H1 (cell line): ENCODE results near the gene PSMD13. TPM values are rescaled to one million over a fixed set of nuclear protein-coding genes. Genes with fewer than 3 reads are reported as not detected.

Source experiments
- CTCF ChIA-PET: fragments of 300-600 bp; sonication (Branson Sonifier 250); formaldehyde crosslinking; loops from one replicate; lab custom pipeline; 2021; ENCODE audit not compliant: partially characterized antibody; lab: Charles Lee
- POLR2A ChIA-PET: fragments of 300-600 bp; sonication (Branson Sonifier 250); formaldehyde crosslinking; loops from one replicate; lab custom pipeline; 2021; ENCODE audit warnings: inconsistent platforms; ENCODE audit not compliant: partially characterized antibody; lab: Charles Lee
- DNase-seq, 2 experiments: peaks; one replicate each; pipeline versions ENCODE4 v3.0.0 to v3.0.0-alpha.2; 2010 to 2022; ENCODE audit warnings: low spot score in 2 of 2, low read depth in 1 of 2, mixed read lengths in 1 of 2
- FAIRE-seq: peaks from 2 replicates; lab custom pipeline; 2011; peaks lifted over from hg19 to GRCh38; lab: Jason Lieb, UNC
- H2AFZ ChIP-seq: 2 replicates; pipeline ENCODE4 v1.8.1; 2012; ENCODE audit warnings: low read length, inconsistent platforms
- H2AK5ac ChIP-seq: 2 replicates; pipeline ENCODE4 v1.6.1; 2013; ENCODE audit warnings: low read depth, low read length
- H2BK120ac ChIP-seq: replicated peaks from 2 replicates; pipeline ENCODE3; 2013; ENCODE audit warnings: low read depth, low read length, inconsistent platforms
- H2BK12ac ChIP-seq: 2 replicates; pipeline ENCODE4 v1.6.1; 2013; ENCODE audit warnings: low read depth, low read length
- H2BK15ac ChIP-seq: 2 replicates; pipeline ENCODE4 v1.6.1; 2013; ENCODE audit warnings: low read length
- H2BK20ac ChIP-seq: 2 replicates; pipeline ENCODE4 v1.6.1; 2013; ENCODE audit warnings: low read length
- H2BK5ac ChIP-seq: 2 replicates; pipeline ENCODE4 v1.6.1; 2013; ENCODE audit warnings: low read depth, low read length
- H3K14ac ChIP-seq: 2 replicates; pipeline ENCODE4 v1.6.1; 2013; ENCODE audit warnings: inconsistent platforms; ENCODE audit not compliant: insufficient read length
- H3K18ac ChIP-seq: 2 replicates; pipeline ENCODE4 v1.6.1; 2013; ENCODE audit warnings: low read length; ENCODE audit errors: extremely low read depth
- H3K23ac ChIP-seq: 2 replicates; pipeline ENCODE4 v1.6.1; 2013; ENCODE audit warnings: inconsistent platforms; ENCODE audit not compliant: insufficient read length
- H3K23me2 ChIP-seq: 2 replicates; pipeline ENCODE4 v1.6.1; 2013; ENCODE audit warnings: low read depth, low read length
- H3K27ac ChIP-seq: 2 replicates; pipeline ENCODE4 v1.6.1; 2011; ENCODE audit warnings: low read depth, low read length, inconsistent platforms
- H3K27me3 ChIP-seq, 4 experiments: replicated peaks in 1 of 4; 1 replicate in 1 of 4; 2 replicates in 3 of 4; pipeline versions ENCODE4 v1.6.1 to v1.8.1; 2011 to 2013; ENCODE audit warnings: low read length in 3 of 4, mild to moderate bottlenecking in 3 of 4, inconsistent platforms in 2 of 4, mixed read lengths in 2 of 4, moderate library complexity in 1 of 4; ENCODE audit not compliant: control insufficient read depth in 3 of 4, insufficient read depth in 3 of 4; ENCODE audit errors: extremely low read depth in 1 of 4
- H3K36me3 ChIP-seq, 4 experiments: 2 replicates each; pipeline versions ENCODE4 v1.6.1 to v1.8.1; 2011 to 2013; ENCODE audit warnings: mild to moderate bottlenecking in 4 of 4, low read length in 3 of 4, moderate library complexity in 2 of 4, control low read depth in 1 of 4, inconsistent platforms in 1 of 4; ENCODE audit not compliant: insufficient read depth in 4 of 4, control insufficient read depth in 2 of 4
- H3K4ac ChIP-seq: replicated peaks from 2 replicates; pipeline ENCODE3; 2013; ENCODE audit warnings: low read length, low read depth, mixed read lengths, inconsistent platforms; ENCODE audit not compliant: insufficient read length
- H3K4me1 ChIP-seq, 4 experiments: replicated peaks in 1 of 4; 1 replicate in 1 of 4; 2 replicates in 3 of 4; pipeline versions ENCODE4 v1.6.1 to v1.8.1; 2011 to 2013; ENCODE audit warnings: low read length in 3 of 4, inconsistent platforms in 2 of 4, mixed read lengths in 1 of 4; ENCODE audit not compliant: insufficient read depth in 4 of 4, control insufficient read depth in 3 of 4
- H3K4me2 ChIP-seq, 2 experiments: 2 replicates each; pipeline versions ENCODE4 v1.6.1 to v1.8.1; 2011 to 2013; ENCODE audit warnings: low read depth in 2 of 2, low read length in 2 of 2, control low read depth in 1 of 2, inconsistent platforms in 1 of 2, mild to moderate bottlenecking in 1 of 2; ENCODE audit not compliant: insufficient read depth in 1 of 2
- H3K4me3 ChIP-seq, 4 experiments: fragments of 200-600, 300-600 bp in 1 of 4; sonication (generic), shearing (Covaris generic), sonication (Bioruptor Twin) in 1 of 4; 2 replicates each; pipeline versions ENCODE4 v1.5.1 to v1.8.1; 2011 to 2016; ENCODE audit warnings: low read length in 4 of 4, low read depth in 3 of 4, control low read depth in 2 of 4, inconsistent platforms in 2 of 4, mild to moderate bottlenecking in 2 of 4, mixed read lengths in 1 of 4, moderate library complexity in 1 of 4; ENCODE audit not compliant: insufficient read depth in 2 of 4; ENCODE audit errors: extremely low read depth in 1 of 4
- H3K56ac ChIP-seq: replicated peaks from 2 replicates; pipeline ENCODE3; 2013; ENCODE audit warnings: low read depth, mild to moderate bottlenecking, mixed read lengths, low read length, inconsistent platforms; ENCODE audit not compliant: insufficient read length
- H3K79me1 ChIP-seq: 2 replicates; pipeline ENCODE4 v1.6.1; 2013; ENCODE audit warnings: low read depth, low read length, control low read depth
- H3K79me2 ChIP-seq, 2 experiments: 2 replicates each; pipeline versions ENCODE4 v1.6.1 to v1.8.1; 2012 to 2013; ENCODE audit warnings: low read length in 2 of 2, mild to moderate bottlenecking in 2 of 2, inconsistent platforms in 1 of 2; ENCODE audit not compliant: insufficient read depth in 2 of 2, control insufficient read depth in 1 of 2
- H3K9ac ChIP-seq, 4 experiments: replicated peaks in 1 of 4; 1 replicate in 1 of 4; 2 replicates in 3 of 4; pipeline versions ENCODE4 v1.6.1 to v1.8.1; 2011 to 2013; ENCODE audit warnings: low read depth in 3 of 4, low read length in 3 of 4, control low read depth in 2 of 4, mild to moderate bottlenecking in 2 of 4, moderate library complexity in 2 of 4, inconsistent platforms in 1 of 4; ENCODE audit errors: extremely low read depth in 1 of 4
- H3K9me3 ChIP-seq, 2 experiments: 2 replicates each; pipeline versions ENCODE4 v1.6.1 to v1.8.1; 2012 to 2013; ENCODE audit warnings: mild to moderate bottlenecking in 2 of 2, moderate library complexity in 2 of 2, control low read depth in 1 of 2, inconsistent platforms in 1 of 2, low read depth in 1 of 2, low read length in 1 of 2, mixed read lengths in 1 of 2; ENCODE audit not compliant: insufficient read depth in 2 of 2
- H4K20me1 ChIP-seq, 2 experiments: replicated peaks in 1 of 2; 2 replicates each; pipeline versions ENCODE3 to v1.8.1; 2011 to 2013; ENCODE audit warnings: inconsistent platforms in 2 of 2, low read length in 2 of 2, mild to moderate bottlenecking in 1 of 2; ENCODE audit not compliant: insufficient read depth in 2 of 2, control insufficient read depth in 1 of 2
- H4K5ac ChIP-seq: 2 replicates; pipeline ENCODE4 v1.6.1; 2013; ENCODE audit warnings: low read length, low read depth, mixed read lengths, inconsistent platforms; ENCODE audit not compliant: insufficient read length
- H4K8ac ChIP-seq: 2 replicates; pipeline ENCODE4 v1.8.0; 2013; ENCODE audit warnings: mild to moderate bottlenecking, moderate library complexity, low read length, inconsistent platforms; ENCODE audit not compliant: insufficient read depth; ENCODE audit errors: extremely low read depth
- H4K91ac ChIP-seq: replicated peaks from 2 replicates; pipeline ENCODE3; 2013; ENCODE audit warnings: low read length, mixed read lengths, inconsistent platforms; ENCODE audit not compliant: insufficient read length
- CEBPB ChIP-seq: IDR thresholded peaks from 2 replicates; pipeline ENCODE4 v1.6.1; 2012; ENCODE audit warnings: low read depth, low read length
- JUND ChIP-seq: IDR thresholded peaks from 2 replicates; pipeline ENCODE4 v1.6.1; 2011; ENCODE audit warnings: mild to moderate bottlenecking, improper control_type of control experiment, low read length
- MAFK ChIP-seq: IDR thresholded peaks from 2 replicates; pipeline ENCODE4 v1.6.1; 2012; ENCODE audit warnings: low read depth, mild to moderate bottlenecking, improper control_type of control experiment, low read length
- NANOG ChIP-seq: IDR thresholded peaks from 2 replicates; pipeline ENCODE4 v1.6.1; 2011; ENCODE audit warnings: low read length, low read depth, mild to moderate bottlenecking, inconsistent platforms; ENCODE audit not compliant: insufficient read depth, poor library complexity, severe bottlenecking
- RFX5 ChIP-seq: IDR thresholded peaks from 2 replicates; pipeline ENCODE4 v1.6.1; 2011; ENCODE audit warnings: low read depth, low read length, improper control_type of control experiment, borderline replicate concordance
- SIN3A ChIP-seq, 2 experiments: IDR thresholded peaks in 1 of 2; conservative IDR thresholded peaks in 1 of 2; 2 replicates each; pipeline ENCODE4 v1.6.1; 2011 to 2012; ENCODE audit warnings: low read length in 2 of 2, improper control_type of control experiment in 1 of 2, low read depth in 1 of 2, mild to moderate bottlenecking in 1 of 2
- SP4 ChIP-seq: IDR thresholded peaks from 2 replicates; pipeline ENCODE4 v1.6.1; 2012; ENCODE audit warnings: low read length, inconsistent platforms
- ZNF274 ChIP-seq: IDR thresholded peaks from 2 replicates; pipeline ENCODE4 v1.7.0; 2012; ENCODE audit warnings: low read length, borderline replicate concordance; ENCODE audit errors: extremely low read depth
- WGBS, 2 experiments: shearing (Covaris generic) in 1 of 2; methylation state at CpG; one replicate each; pipeline versions ENCODE4 v1.1.6 to v1.1.7; 2013 to 2015; ENCODE audit warnings: low lambda C conversion rate in 2 of 2, mixed read lengths in 2 of 2, inconsistent platforms in 1 of 2, low coverage in 1 of 2, missing lambda C conversion rate in 1 of 2; ENCODE audit not compliant: insufficient replicate concordance in 2 of 2, insufficient coverage in 1 of 2, insufficient read length in 1 of 2; ENCODE audit errors: extremely low coverage in 1 of 2, missing lambda C conversion rate in 1 of 2; 5-methylcytosine and 5-hydroxymethylcytosine counted together
- polyA plus RNA-seq, 7 experiments: library from polyadenylated mRNA; depleted of rRNA in 3 of 7; stranded (reverse) in 5 of 7; unstranded in 2 of 7; fragments of >200 nt in 5 of 7; fragments of 200-250 nt in 2 of 7; gene quantifications; 1 replicate in 5 of 7; 2 replicates in 1 of 7; 4 replicates in 1 of 7; pipeline versions ENCODE4 v1.2.1 to v1.2.3, GENCODE V29; 2011 to 2013; ENCODE audit warnings: missing spikeins in 2 of 7, mixed read lengths in 2 of 7
- total RNA-seq: library from RNA; stranded (reverse); fragmentation: NEBNext Ultra II Directional; extraction: Animal tissue kit (Norgen Biotek cat#: 25700); gene quantifications from 2 replicates; pipeline ENCODE4 v1.2.1, GENCODE V29; 2021

Gene PSMD13
- total and polyA plus RNA-seq, 2 of the 8 experiments (the other 6 are each of a cell fraction or from before 2014, with no cell fraction given), result 121 to 141 TPM

DNA sequence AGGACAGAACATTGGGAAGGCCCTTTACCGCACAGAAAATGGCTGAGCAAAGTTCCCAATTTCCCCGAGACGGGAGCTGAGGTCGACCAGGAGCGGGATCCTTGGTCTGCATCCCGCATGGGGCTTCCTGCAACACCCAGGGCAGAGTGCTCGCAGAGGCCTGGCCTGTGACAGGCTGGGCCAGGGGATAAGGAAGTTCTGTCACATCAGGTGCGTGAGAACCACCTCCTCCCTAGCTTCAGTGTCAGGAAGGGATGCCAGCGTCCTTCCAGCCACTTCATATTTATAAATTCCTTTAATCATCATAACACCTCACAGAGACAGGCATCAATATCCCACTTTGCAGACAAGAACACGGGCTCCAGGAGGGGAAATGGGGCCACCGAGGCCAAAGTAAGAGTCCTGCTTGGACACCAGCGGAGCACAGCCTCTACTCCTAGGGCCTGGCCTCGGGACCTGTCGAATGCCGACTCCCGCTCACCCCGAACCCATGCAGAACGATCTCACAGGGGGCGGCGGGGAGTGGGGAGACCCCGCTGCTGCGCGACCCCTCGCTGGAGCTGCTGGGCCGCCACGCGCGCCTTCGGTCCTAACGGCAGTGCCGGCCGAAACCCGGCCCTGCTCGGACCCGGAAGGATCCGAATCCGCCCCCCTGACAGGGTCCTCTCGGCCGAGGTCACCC lies 30.1 kb upstream of the PSMD13 start:
- DNase-seq, result peak in 1 of 2 experiments; percentile 50
- Histone ChIP-seq H3K9me3 (no peaks in the 10 kb centered on the region), H4K8ac (peak overlapping the region; percentile 73; the same call in 1 of the 2 replicates), H2BK20ac (no peak overlapping the region), H2AFZ (no peak overlapping the region), H2AK5ac (peak overlapping the region; percentile 9; the same call in 1 of the 2 replicates), H3K18ac (peak overlapping the region; percentile 32)
- WGBS, 2 experiments, result 29% methylated on average over 19 of the region's 39 CpGs; no CpG with 5 or more reads in 1 of the 2 experiments
- POLR2A ChIA-PET, result interaction anchor here (0.6 to 2.0 kb wide), 17 partner anchors 9 to 338 kb away, joined by 3 to 11 read pairs (median 3); partner anchors contain the start of genes PSMD13 and SIRT3
- TF ChIP-seq ZNF274, result no peak
- TF ChIP-seq NANOG, result no peak
- no peak for TF ChIP-seq JUND
- no peak for TF ChIP-seq RFX5
- TF ChIP-seq MAFK, result no peak
- TF ChIP-seq CEBPB, result no peak
- no peak for TF ChIP-seq SP4
- 0 out of 4 replicates have a peak, but pooled peaks of 1 of the 2 experiments have one; percentile 27 for TF ChIP-seq SIN3A (conservative IDR thresholded peaks at IDR 0.05 in 1 of 2, IDR thresholded peaks at IDR 0.05 in 1 of 2; ENCODE audit: low read depth in 1 of 2, low read length in 2 of 2)
- TF ChIP-seq, all 59 proteins: peak for 1
- Histone ChIP-seq H3K56ac (peak overlapping the region; percentile 78), H2BK12ac (no peak overlapping the region), H2BK120ac (no peak overlapping the region), H3K27me3 (no peaks in the 10 kb centered on the region), H3K4me2 (peak overlapping the region; percentile 90 to 97), H3K27ac (peak overlapping the region; percentile 42; the same call in 1 of the 2 replicates), H3K23ac (no peak overlapping the region), H4K91ac (no peak overlapping the region), H3K23me2 (peaks cover 22% of the 10 kb centered on the region), H2BK15ac (no peak overlapping the region), H3K4me3 (peak overlapping the region; percentile 85 to 89 (median 87)), H3K36me3 (peaks cover 15 to 31% (median 22%) of the 10 kb centered on the region in 4 experiments; a peak in 7 of 8 replicates), H3K4me1 (peaks cover 0 to 23% (median 9%) of the 10 kb centered on the region in 4 experiments; a peak in 5 of 7 replicates), H4K20me1 (peaks cover 0 to 34% of the 10 kb centered on the region in 2 experiments), H3K79me1 (peaks cover 11% of the 10 kb centered on the region), H2BK5ac (peak overlapping the region; percentile 75; the same call in 1 of the 2 replicates), H3K9ac (peak overlapping the region; percentile 26 to 90 (median 68)), H3K14ac (no peak overlapping the region), H4K5ac (no peak overlapping the region), H3K79me2 (peaks cover 0 to 31% of the 10 kb centered on the region in 2 experiments; a peak in 3 of 4 replicates), H3K4ac (no peak overlapping the region)
- no peak for FAIRE-seq
- CTCF ChIA-PET, result interaction anchor here (0.9 to 1.4 kb wide), 7 partner anchors 9 to 190 kb away, joined by 3 to 6 read pairs (median 3); no protein-coding TSS in a partner anchor
